HG03196 (cell line): ENCODE results near the gene JMJD6.
A peak's percentile ranks its signal among the peaks of the same experiment; 100 is the strongest.
"Not testable (repeated sequence)": the region's sequence is repeated elsewhere in the genome, so short reads cannot be mapped to it uniquely, and the experiment has no call there.

ENCODE experiments used
- ATAC-seq: cut with Tn5 transposase; IDR thresholded peaks from one replicate; pipeline ENCODE4 v1.9.1; 2021; ENCODE audit not compliant: unreplicated experiment

Gene JMJD6

DNA sequence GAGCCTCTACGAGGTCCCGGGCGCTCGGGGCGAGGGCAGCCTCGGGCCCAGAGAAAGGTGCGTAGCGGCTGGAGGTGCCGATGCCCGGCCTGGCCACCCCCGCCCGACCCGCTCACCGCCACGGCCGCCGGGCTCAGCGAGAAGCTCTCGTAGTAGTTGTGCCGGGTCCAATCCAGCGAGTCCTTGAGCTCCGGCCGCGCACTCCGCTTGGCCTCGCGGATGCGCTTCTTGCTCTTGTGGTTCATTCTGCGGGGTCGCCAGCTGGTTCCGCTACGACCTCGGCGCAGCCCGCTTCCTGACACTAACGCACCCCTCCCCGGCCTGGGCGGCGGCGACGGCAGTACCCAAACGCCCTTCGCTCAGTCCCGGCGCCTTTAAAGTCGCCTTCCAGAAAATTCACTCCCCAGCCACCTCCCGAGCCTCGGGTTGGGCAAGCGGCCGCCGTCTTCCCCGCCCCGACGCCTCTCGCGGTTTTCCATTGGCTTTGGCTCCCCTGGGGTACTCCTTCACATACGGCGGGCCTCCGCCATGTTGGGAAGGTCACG lies at the start of gene JMJD6:
JMJD6 (minus strand) TSS at position 376 of the 545 bp plus-strand sequence; CDS start at position 245, 131 bp downstream.
- peak; percentile 76 for ATAC-seq

DNA sequence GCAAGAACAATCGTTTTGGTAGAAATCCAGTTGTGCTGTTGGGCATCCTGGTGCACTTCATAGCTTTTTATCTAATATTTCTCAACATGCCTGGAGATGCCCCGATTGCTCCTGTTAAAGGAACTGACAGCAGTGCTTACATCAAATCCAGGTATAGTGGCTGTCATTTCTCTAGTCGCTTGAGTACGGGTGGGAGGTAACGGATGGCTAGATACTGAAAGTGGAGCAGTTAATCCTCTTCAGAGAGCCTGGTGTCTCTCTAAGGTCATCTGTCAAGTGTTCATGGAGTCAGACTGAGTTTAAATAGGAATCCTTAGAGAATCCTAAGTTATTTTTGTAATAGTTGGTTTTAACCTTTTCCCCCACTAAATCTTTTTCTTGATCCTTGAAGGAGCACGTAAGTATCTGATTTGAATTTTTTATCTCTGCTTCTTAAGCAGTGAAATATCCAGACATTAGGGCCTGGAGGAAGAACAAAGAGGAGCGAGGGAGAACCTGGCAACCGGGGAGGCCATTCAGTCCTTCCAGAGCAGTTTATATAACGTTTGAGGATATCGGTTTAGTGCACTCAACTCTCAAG lies 48.7 kb upstream of the JMJD6 start:
- ATAC-seq = no peak

DNA sequence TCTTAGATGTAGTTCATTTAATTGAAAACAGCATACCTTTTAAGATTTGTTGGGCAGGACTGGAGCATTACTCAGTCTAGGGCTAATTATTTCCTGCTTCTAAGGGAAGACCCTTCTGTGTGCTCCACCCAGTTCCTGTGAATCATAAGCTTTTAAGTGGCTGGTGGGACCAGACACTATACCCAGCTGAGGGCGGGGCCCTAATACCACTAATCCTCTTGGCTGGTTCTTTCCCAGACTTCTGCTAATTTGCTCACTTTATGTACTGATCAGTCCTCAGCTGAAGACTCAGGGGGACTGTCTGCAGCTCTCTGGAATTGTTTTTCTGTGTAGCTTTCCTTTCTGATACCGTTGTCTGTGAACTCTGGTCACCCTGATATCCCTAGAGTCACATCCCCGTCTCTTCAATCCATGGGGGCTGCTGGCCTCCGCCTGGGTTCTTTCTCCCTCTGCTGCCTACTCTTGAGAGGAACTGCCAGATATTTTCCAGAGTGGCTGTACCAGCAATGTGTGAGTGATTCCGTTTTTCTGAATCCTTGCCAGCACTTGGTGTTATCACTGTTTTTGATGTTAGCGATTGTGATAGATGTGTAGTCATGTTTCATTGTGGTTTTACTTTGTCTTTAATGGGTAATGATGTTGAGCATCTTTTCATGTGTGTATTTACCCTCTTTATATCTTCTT lies 46.6 kb upstream of the JMJD6 start:
- ATAC-seq = no peak

DNA sequence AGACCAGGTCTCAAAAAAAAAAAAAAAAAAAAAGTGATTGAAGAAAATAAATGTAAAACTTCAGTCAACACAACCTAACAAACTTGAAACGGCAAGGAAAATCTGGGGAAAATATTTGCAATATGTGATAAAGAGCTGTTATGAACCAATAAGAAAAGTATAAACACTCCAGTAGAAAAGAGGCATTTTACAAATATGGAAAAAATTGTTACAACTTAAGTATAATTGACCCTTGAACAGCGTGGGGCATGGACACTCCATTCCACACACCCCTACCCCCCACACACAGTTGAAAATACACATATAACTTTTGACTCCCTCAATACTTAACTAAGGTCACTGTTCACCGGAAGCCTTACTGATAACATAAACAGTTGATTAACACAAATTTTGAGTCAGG lies 32.2 kb upstream of the JMJD6 start:
- no peak for ATAC-seq

DNA sequence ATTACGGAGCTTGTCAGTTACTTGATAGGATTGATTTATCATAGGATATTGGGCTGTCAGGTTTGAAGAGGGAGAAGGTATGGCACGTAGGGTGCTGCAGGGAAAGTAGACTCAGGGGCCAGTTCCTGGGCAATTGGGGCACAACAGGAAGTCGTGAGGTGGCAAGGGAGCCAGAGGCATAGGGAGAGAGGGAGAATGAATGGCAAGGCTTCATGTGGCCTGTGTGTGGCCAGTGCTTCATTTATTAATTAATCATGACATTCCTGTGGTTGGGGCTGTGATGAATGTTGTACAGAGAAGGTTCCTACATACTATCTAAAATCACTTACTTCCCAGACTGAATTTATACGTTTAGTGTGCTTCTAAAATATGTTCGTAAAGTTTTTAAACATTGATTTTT lies 30.9 kb upstream of the JMJD6 start:
- no peak for ATAC-seq

DNA sequence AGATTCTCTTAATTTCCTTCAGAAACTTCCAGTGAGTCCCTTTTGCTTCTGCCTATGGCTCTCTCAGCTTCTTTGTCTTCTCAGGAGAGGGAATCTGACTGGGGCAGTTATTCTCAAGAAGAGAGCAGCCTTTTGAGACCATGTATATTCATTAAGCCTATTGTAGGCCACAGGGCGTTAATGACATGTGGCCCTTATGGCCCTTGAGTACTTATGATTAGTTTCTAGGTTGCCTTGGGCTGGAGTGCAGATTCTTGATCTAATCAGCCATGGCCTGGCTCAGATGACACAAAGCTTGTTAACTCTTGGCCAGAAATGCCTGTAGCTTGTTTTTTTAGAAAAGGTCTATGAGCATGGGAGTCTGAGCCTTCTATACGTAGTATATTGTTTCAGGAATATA lies 28.9 kb upstream of the JMJD6 start:
- ATAC-seq = no peak

DNA sequence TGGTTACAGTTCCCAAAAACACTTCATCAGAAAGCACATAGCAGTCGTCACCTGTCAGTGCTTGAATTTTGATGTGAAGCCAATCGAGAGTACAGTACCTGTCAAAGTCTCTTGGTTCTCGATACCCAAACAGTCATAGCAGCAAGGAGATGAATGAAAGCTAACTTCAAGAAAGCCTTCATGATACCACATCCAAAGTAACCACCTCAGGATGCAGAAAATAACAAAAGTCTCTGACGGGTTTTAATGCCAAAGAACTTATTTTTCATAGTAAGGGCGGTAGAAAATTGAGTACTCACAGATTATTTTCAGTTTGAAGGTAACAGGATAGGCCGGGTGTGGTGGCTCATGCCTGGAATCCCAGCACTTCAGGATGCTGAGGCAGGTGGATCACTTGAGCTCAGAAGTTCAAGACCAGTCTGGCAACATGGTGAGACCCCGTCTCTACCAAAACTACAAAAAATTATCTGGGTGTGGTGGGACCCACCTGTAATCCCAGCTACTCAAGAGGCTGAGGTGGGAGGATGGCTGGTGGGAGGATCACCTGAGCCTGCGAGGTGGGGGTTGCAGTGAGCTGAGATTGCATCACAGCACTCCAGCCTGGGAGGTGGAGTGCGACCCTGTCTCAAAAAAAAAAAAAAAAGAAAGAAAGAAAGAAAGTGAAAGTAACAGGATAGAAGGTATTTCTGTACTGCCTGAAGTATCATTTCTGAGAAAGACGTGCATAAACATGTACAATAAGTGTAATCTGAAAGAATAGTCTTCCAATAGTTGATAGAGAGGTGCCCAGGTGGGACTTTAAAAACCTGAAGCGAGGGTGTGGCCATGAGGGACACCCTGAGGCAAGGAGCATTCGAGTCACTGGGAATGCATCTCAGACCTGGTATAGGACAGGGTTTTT lies 26.9 kb upstream of the JMJD6 start:
- no peak for ATAC-seq

DNA sequence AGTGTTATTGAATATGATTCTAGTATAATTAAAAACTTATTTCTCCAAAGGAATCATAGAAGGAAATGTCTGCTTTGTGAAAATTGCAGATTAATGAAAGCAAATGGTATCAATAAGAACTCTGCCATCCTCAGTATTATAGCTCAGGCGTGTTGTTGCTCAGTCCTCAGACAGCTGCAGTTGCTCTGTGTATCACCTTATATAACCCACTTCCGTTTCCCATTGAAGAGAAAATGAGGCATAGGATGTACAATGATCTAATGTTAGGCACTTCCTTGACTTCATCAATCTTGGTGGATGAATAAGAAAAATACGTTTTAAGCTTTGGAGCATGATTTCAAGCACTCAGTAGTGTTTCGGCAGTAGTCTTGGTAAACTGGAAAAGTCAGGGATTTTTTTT lies 25.6 kb upstream of the JMJD6 start:
- no peak for ATAC-seq

DNA sequence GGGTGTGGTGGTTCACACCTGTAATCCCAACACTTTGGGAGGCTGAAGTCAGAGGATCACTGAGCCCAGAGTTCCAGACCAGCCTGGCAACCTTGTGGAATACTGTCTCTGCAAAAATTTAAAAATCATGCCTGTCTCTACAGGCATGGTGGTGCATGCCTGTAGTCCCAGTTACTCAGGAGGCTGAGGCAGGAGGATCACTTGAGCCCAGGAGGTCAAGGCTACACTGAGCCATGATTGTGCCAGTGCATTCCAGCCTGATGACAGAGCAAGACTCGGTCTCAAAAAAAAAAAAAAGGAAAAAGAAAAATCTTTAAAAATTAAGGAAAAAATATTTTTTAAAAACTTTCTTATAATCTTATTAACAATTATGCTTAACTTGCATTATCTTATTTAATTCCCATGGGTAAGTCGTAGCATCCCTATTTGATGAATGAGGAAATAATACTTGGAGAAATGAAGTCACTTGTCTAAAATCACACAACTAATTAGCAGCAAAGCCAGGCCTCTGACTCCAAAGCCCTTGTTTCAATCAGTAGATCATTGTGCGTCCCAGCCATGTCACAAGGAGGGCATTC lies 25.1 kb upstream of the JMJD6 start:
- no peak for ATAC-seq

DNA sequence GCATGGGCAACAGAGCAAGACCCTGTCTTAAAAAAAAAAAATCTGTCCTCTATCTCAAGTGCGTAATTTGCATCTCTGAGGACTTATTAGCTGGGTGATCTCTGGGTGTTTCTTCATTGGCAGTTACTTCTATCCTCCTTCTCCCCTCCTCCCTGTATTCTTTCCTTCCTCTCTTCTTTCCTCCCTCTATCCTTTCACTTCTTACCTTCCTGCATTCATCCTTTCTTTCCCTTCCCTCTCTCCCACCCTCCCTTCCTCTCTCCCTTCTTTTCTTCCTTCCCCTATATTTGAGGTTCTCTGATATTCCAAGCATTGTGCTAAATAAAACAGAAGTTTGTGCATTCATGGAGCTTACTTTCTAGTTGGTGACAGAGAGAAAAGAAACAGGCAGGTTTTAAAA lies 22.3 kb upstream of the JMJD6 start:
- ATAC-seq = no peak

DNA sequence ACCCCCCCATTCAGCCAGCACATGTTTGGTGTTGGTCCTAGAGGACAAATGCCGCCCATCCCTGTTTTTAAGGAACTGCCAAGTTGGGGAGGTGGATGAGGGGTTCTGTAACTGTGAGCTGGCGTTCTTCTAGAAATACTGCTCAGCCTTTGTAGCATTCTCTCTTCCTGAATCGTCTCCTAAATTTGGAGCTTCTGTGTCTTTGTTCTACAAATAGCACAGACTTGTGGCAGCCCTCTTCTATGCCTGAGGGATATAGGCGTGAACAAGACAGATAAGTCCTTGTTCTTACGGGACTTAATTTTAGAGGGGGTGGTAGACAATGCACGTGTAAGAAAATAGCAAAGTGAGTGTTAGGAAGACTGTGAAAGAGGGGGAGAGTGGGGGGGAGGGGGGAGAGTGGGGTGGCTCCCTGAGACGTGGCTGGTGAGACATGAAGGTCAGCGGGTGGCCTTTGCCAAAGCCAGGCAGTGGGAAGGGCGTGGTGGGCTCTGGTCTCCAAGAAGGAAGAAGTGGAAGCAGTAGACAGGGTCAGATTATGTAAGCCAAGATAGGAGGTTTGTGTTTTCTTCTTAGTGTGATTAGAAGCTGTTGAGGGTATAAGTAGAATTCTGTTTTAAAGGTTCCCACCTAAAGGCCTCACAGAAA lies 21.4 kb upstream of the JMJD6 start:
- no peak for ATAC-seq

DNA sequence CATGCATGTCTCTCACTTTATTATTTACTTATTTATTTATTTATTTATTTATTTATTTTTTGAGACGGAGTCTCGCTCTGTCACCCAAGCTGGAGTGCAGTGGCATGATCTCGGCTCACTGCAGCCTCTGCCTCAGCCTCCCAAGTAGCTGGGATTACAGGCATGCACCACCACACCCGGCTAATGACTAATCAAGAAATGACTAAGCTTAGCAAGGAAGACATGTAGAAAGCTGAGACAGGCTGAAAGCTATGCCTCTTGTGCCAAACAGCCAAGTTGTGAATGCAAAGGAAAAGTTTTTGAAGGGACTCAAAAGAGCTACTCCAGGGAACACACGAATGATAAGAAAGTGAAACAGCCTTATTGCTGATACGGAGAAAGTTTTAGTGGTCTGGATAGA lies 19.4 kb upstream of the JMJD6 start:
- not testable (repeated sequence) for ATAC-seq

DNA sequence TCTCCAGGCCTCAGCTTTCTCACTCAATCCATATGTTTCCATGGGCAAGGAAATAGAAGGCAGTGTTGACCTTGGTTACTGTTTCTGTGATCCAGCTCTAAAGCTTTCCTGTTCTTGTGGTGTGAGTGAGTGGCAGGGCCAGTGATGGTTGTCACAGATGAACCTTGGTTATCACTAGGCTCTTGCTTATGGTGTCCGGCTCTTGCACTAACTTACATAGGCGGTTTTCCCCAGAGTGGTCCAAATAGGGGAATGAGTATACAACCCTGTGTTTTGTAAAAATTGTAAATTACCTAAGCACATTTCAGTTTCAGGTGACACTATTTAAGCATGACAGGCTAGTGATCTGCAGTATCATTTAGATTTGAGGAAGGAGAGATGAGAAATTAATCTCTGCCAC lies 18.3 kb upstream of the JMJD6 start:
- no peak for ATAC-seq

DNA sequence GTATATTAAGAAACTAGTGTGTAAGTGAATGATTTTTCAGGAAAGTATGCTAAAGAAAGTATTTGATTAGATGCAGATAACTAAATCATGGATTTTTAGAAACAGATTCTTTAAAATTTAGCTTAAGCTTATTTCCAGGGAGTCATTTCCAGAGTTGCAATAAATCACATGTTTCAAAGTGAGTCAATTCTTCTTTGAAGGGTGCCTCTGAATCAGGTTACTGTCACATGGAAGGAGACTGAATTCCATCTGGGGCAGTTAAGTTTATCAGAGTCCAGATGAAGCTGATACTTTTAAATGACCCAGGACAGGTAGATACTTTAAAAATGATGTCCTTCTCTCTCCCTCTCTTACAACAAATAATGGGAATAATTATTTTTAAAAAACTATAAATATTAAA lies 16.6 kb upstream of the JMJD6 start:
- ATAC-seq = no peak

DNA sequence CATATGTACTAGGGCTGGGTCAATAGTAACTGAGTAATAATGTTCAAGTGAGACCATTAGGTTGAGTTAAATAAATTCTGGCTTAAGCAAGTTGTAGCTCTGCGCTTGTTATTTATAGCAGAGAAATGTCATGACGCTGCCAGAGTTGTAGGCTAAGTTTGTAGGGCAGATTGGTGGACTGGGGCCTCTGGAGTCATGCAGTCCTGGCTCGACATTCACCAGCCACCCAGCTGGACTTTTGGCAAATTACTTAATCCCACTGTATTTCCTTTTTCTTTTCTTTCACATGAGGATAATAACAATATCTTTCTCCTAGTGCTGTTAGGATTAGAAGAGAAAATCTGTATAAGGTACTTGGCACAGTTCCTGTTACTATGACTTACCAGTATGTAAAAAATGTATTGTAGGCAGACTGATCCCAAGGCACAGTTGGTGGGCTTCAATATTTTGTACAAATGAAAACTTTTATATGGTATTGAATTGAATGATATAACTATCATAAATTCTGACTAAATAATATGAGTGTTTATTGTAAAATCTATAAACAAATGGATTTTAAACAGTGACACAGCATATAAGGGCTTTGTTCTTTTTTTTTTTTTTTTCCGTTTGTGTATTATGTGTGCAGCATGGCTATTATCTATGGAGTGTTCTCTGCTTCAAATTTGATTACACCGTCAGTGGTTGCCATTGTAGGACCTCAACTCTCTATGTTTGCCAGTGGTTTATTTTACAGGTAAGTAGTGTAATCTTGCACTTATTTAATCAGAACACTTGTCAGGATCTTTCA lies 14.1 kb upstream of the JMJD6 start:
- no peak for ATAC-seq

DNA sequence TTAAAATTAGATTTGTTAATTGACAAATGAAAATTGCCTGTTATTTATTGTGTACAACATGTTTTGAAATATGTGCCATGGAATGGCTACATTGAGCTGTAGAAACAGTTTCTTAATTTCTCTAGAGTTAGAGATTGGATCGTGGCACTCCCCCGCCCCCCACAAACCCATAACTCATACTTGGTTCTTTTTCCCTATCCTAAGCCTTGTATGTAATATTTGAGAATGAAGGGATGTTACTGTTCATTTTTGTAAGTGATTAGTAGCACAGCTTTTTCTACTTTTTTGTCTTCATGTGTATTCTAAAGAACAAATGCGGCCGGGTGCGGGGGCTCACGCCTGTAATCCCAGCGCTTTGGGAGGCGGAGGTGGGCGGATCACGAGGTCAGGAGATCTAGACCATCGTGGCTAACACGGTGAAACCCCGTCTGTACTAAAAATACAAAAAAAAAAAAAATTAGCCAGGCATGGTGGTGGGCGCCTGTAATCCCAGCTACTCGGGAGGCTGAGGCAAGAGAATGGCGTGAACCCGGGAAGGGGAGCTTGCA lies 13.2 kb upstream of the JMJD6 start:
- not testable (repeated sequence) for ATAC-seq

DNA sequence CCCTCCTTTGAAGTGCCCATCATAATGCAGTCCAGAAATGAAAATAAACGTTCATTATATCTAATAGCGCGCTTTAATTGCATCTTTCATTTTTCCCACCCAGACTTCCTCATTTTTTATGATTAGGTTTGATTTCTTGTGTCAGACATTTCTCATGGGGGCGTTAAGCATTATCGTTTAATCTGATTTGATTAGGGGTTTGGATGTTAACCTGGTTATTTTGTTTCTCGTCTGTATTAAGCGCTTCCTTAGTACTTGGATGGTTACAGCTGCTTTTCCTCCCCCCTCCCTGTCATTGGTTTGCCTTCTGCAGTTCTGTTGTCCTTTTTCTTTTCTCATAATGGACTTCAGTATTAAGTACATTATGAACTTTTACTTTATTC lies 12.1 kb upstream of the JMJD6 start:
- ATAC-seq = no peak

DNA sequence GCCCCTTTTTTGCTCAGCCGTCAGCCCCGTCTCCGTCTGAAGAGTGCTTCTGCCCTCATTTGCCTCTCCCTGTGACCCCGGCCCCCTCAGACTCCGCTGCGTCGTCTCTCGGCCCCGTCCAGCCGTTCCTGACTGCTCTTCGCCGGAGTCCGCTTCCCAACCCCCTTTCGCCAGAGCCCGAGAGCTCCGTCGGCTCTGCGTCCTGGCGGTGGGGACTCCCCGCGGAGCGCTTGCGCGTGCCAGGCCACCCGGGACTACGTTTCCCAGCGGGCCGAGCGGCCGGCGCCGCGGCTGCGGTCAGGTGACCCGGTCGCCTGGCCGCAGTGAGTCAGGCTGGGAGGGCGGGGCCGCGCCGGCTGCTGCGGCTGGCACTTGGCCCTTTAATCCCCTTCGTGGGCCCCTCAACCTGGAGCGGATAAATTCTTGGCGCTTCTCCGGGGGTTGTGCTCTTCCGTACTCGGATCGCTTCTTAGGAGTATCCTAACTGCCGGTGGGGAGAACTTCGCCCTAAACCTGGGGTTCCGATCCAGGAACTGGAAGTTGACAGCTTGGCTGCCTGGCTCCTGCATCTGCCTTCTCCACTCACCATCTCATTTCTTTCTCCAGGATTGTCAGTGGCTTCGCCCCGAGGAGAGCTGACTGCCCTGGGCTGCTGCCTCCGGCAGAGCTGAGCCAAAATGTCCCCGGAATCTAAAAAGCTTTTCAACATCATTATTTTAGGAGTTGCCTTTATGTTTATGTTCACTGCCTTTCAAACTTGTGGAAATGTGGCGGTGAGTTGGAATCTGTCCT lies 11.5 kb upstream of the JMJD6 start, which contains the start of gene MFSD11:
MFSD11 (plus strand) TSS at position 444 of the 792 bp plus-strand sequence; CDS start at position 678, 234 bp downstream.
- peak; percentile 58 for ATAC-seq
